OCI-LY7 (cell line): ENCODE measurements around the gene DPPA3. TPM values are rescaled to one million over a fixed set of nuclear protein-coding genes. Genes with fewer than 3 reads are reported as not detected.

Experiments
- BruUV-seq: library from RNA; stranded (reverse); fragments of 400-500 nt; replicated peaks from 2 replicates; lab custom pipeline; 2021; lab: Mats Ljungman, UMichigan
- CTCF ChIA-PET: fragments of 300-600 bp; sonication (Branson Sonifier 250); formaldehyde crosslinking; loops from one replicate; lab custom pipeline; 2022; ENCODE audit warnings: antibody characterized with exemption; ENCODE audit not compliant: unreplicated experiment; lab: Charles Lee
- POLR2A ChIA-PET: fragments of 300-600 bp; sonication (Branson Sonifier 250); formaldehyde crosslinking; loops from one replicate; lab custom pipeline; 2022; ENCODE audit warnings: antibody characterized with exemption; lab: Charles Lee
- DNase-seq: peaks from one replicate; pipeline ENCODE4 v3.0.0-alpha.2; 2015; ENCODE audit warnings: low spot score
- H2AFZ ChIP-seq: fragments of 200-600 bp; sonication (generic), shearing (Covaris generic); 2 replicates; pipeline ENCODE4 v1.6.1; 2014; ENCODE audit warnings: mild to moderate bottlenecking, antibody characterized with exemption, low read length, moderate library complexity
- H3K27ac ChIP-seq: fragments of 200-600 bp; sonication (generic); 2 replicates; pipeline ENCODE4 v1.5.1; 2014; ENCODE audit warnings: mixed run types, low read depth, mild to moderate bottlenecking, moderate library complexity, low read length, inconsistent platforms; ENCODE audit not compliant: poor library complexity, severe bottlenecking
- H3K36me3 ChIP-seq: fragments of 200-600 bp; sonication (generic); 2 replicates; pipeline ENCODE4 v1.6.1; 2014; ENCODE audit warnings: mild to moderate bottlenecking, antibody characterized with exemption, low read length, moderate library complexity, mixed read lengths; ENCODE audit not compliant: insufficient read depth
- H3K4me1 ChIP-seq: fragments of 200-600 bp; sonication (generic); 2 replicates; pipeline ENCODE4 v1.5.1; 2014; ENCODE audit warnings: mild to moderate bottlenecking, low read length; ENCODE audit not compliant: insufficient read depth, poor library complexity, severe bottlenecking
- H3K4me2 ChIP-seq: fragments of 200-600 bp; sonication (generic); 2 replicates; pipeline ENCODE4 v1.6.1; 2014; ENCODE audit warnings: mild to moderate bottlenecking, low read length
- H3K4me3 ChIP-seq: fragments of 200-600 bp; sonication (generic); 2 replicates; pipeline ENCODE4 v1.5.1; 2014; ENCODE audit warnings: mild to moderate bottlenecking, low read depth, low read length; ENCODE audit not compliant: poor library complexity, severe bottlenecking
- H3K79me2 ChIP-seq: fragments of 200-600 bp; sonication (generic); 2 replicates; pipeline ENCODE4 v1.6.1; 2016; ENCODE audit warnings: low read depth, mild to moderate bottlenecking, low read length, moderate library complexity, mixed read lengths; ENCODE audit not compliant: insufficient read depth
- H3K9me2 ChIP-seq: fragments of 200-600 bp; sonication (generic); 2 replicates; pipeline ENCODE4 v1.6.1; 2016; ENCODE audit warnings: mild to moderate bottlenecking, low read length, mixed read lengths; ENCODE audit not compliant: insufficient read depth
- H3K9me3 ChIP-seq: fragments of 200-600 bp; sonication (generic); 2 replicates; pipeline ENCODE4 v1.6.1; 2014; ENCODE audit warnings: mild to moderate bottlenecking, mixed run types, low read length, mixed read lengths
- H4K20me1 ChIP-seq: fragments of 200-600 bp; sonication (generic); 2 replicates; pipeline ENCODE4 v1.6.1; 2014; ENCODE audit warnings: mild to moderate bottlenecking, antibody characterized with exemption, low read length, moderate library complexity, mixed read lengths; ENCODE audit not compliant: insufficient read depth
- EZH2phosphoT487 ChIP-seq: fragments of 200-600 bp; sonication (generic); IDR thresholded peaks from 2 replicates; pipeline ENCODE4 v1.6.1; 2018; ENCODE audit warnings: low read depth, borderline replicate concordance, mild to moderate bottlenecking, mixed run types, antibody characterized with exemption, low read length, moderate library complexity, mixed read lengths
- intact Hi-C: fragments of 100-400 bp; cut with micrococcal nuclease; formaldehyde crosslinking; loops from one replicate; pipeline ENCODE4 v1.10.0; 2022; ENCODE audit not compliant: unreplicated experiment
- total RNA-seq, 2 experiments: library from RNA; depleted of rRNA in 1 of 2; stranded (reverse); fragments of >200 nt in 1 of 2; shearing (Covaris generic) in 1 of 2; gene quantifications; 2 replicates each; pipeline ENCODE4 v1.2.3, GENCODE V29; 2014 to 2022
- TF ChIP-seq, protein P1 (sequence below): fragments of 200-600 bp; sonication (generic); conservative IDR thresholded peaks from 2 replicates; pipeline ENCODE4 v1.5.1; 2014; ENCODE audit warnings: mild to moderate bottlenecking, antibody characterized with exemption, low read length, moderate library complexity, mixed read lengths

DPPA3 gene
- total RNA-seq, 2 experiments from 2014 or later, result 0.25 TPM; not detected in 1

DNA sequence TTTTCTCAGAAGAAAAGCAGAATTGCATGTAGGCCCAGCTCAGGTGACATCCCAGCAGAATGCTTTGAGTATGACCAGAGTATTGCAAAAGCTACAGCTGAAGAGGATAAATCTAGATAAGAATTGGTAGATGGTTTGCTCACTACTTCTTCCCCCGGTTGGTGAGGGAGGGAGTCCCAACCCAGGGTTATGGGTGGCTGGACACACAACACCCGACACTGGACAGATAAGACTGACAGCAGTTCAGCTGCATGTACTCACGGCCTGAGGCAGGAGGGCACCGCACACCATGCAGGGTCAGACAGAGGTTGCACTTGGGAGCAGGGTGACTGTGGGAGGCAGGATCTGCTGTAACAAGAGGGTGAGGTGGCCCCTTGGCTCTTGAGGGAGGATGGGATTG lies 37.6 kb downstream of the DPPA3 start:
- Histone ChIP-seq H3K9me3 (no peaks in the 10 kb centered on the region), H3K9me2 (no peaks in the 10 kb centered on the region), H3K4me2 (no peak overlapping the region), H3K79me2 (no peaks in the 10 kb centered on the region), H3K27ac (no peak overlapping the region), H3K36me3 (no peaks in the 10 kb centered on the region), H4K20me1 (no peaks in the 10 kb centered on the region), H2AFZ (no peak overlapping the region), H3K4me3 (no peak overlapping the region), H3K4me1 (no peaks in the 10 kb centered on the region)
- TF ChIP-seq, protein P1, sequence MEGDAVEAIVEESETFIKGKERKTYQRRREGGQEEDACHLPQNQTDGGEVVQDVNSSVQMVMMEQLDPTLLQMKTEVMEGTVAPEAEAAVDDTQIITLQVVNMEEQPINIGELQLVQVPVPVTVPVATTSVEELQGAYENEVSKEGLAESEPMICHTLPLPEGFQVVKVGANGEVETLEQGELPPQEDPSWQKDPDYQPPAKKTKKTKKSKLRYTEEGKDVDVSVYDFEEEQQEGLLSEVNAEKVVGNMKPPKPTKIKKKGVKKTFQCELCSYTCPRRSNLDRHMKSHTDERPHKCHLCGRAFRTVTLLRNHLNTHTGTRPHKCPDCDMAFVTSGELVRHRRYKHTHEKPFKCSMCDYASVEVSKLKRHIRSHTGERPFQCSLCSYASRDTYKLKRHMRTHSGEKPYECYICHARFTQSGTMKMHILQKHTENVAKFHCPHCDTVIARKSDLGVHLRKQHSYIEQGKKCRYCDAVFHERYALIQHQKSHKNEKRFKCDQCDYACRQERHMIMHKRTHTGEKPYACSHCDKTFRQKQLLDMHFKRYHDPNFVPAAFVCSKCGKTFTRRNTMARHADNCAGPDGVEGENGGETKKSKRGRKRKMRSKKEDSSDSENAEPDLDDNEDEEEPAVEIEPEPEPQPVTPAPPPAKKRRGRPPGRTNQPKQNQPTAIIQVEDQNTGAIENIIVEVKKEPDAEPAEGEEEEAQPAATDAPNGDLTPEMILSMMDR, result no peak
- no peak for TF ChIP-seq EZH2phosphoT487
- BruUV-seq, result no TSS peak
- intact Hi-C loops, result no loop called here
- DNase-seq, result no peak
- CTCF ChIA-PET, result no interaction called here
- POLR2A ChIA-PET, result interaction anchor here (0.5 kb wide), 2 partner anchors 47 to 396 kb away, joined by 3 to 4 read pairs; no protein-coding TSS in a partner anchor

DNA sequence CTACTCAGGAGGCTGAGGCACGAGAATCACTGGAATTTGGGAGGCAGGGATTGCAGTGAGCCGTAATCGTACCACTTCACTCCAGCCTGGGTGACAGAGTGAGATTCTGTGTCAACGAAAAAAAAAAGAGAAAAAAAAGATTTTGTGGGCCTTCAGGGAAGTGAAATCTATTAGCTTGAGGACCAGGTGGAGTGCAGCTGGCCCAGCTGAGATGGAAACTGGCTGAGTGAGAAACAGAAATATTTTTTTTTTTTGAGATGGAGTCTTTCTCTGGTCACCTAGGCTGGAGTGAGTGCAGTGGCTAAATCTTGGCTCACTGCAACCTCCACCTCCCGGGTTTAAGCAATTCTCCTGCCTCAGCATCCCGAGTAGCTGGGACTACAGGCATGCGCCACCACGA lies 38.2 kb downstream of the DPPA3 start:
- no peak overlapping the region for H2AFZ ChIP-seq
- H3K4me3 ChIP-seq, result no peak overlapping the region
- POLR2A ChIA-PET, result no interaction called here
- H3K79me2 ChIP-seq, result no peaks in the 10 kb centered on the region
- no peaks in the 10 kb centered on the region for H3K9me3 ChIP-seq
- H3K36me3 ChIP-seq, result no peaks in the 10 kb centered on the region
- H3K9me2 ChIP-seq, result no peaks in the 10 kb centered on the region
- TF ChIP-seq, protein P1, result no peak
- no peak for TF ChIP-seq EZH2phosphoT487
- CTCF ChIA-PET, result no interaction called here
- no TSS peak for BruUV-seq
- H4K20me1 ChIP-seq, result no peaks in the 10 kb centered on the region
- intact Hi-C loops, result no loop called here
- DNase-seq, result peak; percentile 5
- H3K4me2 ChIP-seq, result no peak overlapping the region
- no peak overlapping the region for H3K27ac ChIP-seq
- H3K4me1 ChIP-seq, result no peaks in the 10 kb centered on the region

DNA sequence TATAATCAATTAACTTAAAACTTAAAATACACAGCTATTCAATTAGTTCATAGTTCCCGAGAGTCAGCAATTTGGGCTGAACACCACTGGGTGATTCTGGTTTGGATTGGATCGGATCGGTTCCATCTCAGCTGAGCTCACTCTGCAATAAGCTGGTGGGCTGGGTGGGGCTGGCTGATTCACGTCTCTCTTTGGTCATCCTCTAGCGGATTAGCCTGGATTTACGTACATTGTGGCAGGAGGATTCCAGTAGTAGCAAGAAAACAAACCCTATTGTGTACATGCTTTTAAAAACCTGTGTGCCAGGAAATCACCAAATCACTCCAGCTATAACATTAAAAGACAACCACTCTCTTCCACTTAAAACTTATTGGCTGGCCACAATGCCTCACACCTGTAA lies 39.1 kb downstream of the DPPA3 start:
- Histone ChIP-seq H3K9me2 (no peaks in the 10 kb centered on the region), H3K36me3 (no peaks in the 10 kb centered on the region), H3K4me3 (no peak overlapping the region), H3K4me1 (no peaks in the 10 kb centered on the region), H3K4me2 (no peak overlapping the region), H4K20me1 (no peaks in the 10 kb centered on the region), H3K27ac (no peak overlapping the region), H2AFZ (no peak overlapping the region), H3K9me3 (no peaks in the 10 kb centered on the region), H3K79me2 (no peaks in the 10 kb centered on the region)
- DNase-seq, result no peak
- BruUV-seq, result no TSS peak
- POLR2A ChIA-PET, result no interaction called here
- TF ChIP-seq EZH2phosphoT487, result no peak
- TF ChIP-seq, protein P1, result no peak
- CTCF ChIA-PET, result no interaction called here
- intact Hi-C loops, result no loop called here
